Keratinocyte (primary cell): ENCODE data around the gene CYP4Z1.

ENCODE experiments used
- EZH2 ChIP-seq: IDR thresholded peaks from one replicate; pipeline ENCODE4 v1.6.1; 2012; ENCODE audit warnings: inconsistent platforms, mild to moderate bottlenecking, low read length, moderate library complexity
- TF ChIP-seq, protein P1 (sequence below), 3 experiments: IDR thresholded peaks in 1 of 3; conservative IDR thresholded peaks in 1 of 3; optimal IDR thresholded peaks in 1 of 3; 2 replicates in 2 of 3; 3 replicates in 1 of 3; pipeline versions ENCODE3 to v1.5.1; 2011; ENCODE audit warnings: low read length in 3 of 3, mild to moderate bottlenecking in 3 of 3, moderate library complexity in 2 of 3, control low read depth in 1 of 3, inconsistent platforms in 1 of 3; ENCODE audit not compliant: insufficient read depth in 2 of 3; ENCODE audit errors: extremely low read depth in 1 of 3

DNA sequence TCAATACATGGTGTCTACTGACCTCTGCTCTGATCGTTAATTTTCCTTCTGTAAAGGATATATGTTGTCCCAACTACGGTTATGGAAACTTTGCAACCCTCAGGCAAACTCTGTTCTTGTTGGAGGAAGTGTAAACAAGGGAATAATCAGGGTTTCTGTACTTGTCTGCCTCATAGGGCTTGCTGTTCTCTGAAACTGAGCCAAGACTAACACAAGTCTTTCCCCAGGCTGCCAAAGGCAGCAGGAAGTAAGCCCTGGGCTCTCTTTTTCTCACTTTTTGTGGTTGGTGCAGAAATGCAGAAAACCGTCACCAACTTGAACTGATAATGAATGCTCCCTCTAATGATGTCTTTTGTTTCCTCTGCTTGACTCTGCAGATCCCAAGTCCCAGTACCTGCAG, 36.0 kb upstream of the CYP4Z1 start:
- TF ChIP-seq, protein P1, sequence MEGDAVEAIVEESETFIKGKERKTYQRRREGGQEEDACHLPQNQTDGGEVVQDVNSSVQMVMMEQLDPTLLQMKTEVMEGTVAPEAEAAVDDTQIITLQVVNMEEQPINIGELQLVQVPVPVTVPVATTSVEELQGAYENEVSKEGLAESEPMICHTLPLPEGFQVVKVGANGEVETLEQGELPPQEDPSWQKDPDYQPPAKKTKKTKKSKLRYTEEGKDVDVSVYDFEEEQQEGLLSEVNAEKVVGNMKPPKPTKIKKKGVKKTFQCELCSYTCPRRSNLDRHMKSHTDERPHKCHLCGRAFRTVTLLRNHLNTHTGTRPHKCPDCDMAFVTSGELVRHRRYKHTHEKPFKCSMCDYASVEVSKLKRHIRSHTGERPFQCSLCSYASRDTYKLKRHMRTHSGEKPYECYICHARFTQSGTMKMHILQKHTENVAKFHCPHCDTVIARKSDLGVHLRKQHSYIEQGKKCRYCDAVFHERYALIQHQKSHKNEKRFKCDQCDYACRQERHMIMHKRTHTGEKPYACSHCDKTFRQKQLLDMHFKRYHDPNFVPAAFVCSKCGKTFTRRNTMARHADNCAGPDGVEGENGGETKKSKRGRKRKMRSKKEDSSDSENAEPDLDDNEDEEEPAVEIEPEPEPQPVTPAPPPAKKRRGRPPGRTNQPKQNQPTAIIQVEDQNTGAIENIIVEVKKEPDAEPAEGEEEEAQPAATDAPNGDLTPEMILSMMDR (optimal IDR thresholded peaks at IDR 0.05 in 1 of 3, IDR thresholded peaks at IDR 0.05 in 1 of 3, conservative IDR thresholded peaks at IDR 0.05 in 1 of 3; ENCODE audit: extremely low read depth in 1 of 3, insufficient read depth in 2 of 3, low read length in 3 of 3): no peak
- TF ChIP-seq EZH2: no peak
